Measurements from ENCODE around the gene TRIP6. TPM values are rescaled to one million over a fixed set of nuclear protein-coding genes. Genes with fewer than 3 reads are reported as not detected.
A peak's percentile ranks its signal among the peaks of the same experiment; 100 is the strongest.

The TRIP6 gene
- total RNA-seq, 1 experiment from 2014 or later: 140 TPM

DNA sequence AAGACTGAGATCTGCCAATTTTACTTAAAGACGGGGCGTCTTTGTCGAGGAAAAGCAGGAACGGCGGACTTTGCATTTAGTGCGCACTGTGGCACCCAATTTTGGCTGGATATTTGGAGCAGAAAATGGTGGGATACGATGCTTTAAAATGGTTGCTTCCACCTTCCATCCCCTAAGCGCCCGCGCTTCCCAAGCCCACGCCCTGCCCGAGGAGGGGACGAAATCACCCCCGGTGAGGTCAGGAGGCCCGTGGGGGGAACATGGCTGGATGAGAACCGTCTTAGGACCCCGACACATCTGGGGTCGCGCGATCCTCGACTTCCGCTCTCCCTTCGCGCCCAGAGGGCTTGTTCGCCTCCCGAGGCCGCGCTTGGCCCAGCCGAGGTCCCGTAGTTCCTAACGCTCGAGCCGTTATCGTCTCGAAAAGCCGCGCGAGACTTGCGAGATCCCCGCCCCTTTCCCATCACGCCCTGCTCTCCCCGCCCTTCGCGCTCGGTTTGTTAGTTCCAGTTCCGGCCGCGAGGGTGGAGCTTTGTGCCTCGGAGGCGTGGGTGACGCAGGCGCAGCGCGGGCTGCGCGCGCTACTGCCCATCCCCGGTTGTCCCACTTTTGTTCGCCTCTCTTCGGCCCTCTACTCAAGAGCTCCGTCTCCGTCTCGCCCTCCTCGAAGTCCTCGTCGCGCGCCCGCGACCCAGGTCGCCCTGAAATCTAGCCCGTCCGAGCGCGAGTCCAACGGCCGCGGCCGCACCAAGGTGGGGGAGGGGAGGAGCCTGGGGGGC lies 7.6 kb downstream of the TRIP6 start, which contains the start of gene SRRT (continued):
- TF ChIP-seq GABPB1 (CRISPR knock-in tag; IDR thresholded peaks at IDR 0.05) (peak; percentile 66), AR (CRISPR knock-in tag; IDR thresholded peaks at IDR 0.05) (no peak), USF1 (CRISPR knock-in tag; IDR thresholded peaks at IDR 0.05) (no peak), ZNF232 (CRISPR knock-in tag; IDR thresholded peaks at IDR 0.05) (peak; percentile 92; the same call in 1 of the 2 replicates), SMAD4 (CRISPR knock-in tag; IDR thresholded peaks at IDR 0.05) (no peak), PRRX2 (CRISPR knock-in tag; IDR thresholded peaks at IDR 0.05) (no peak), GTF2I (CRISPR knock-in tag; conservative IDR thresholded peaks at IDR 0.05) (no peak), TCF7 (CRISPR knock-in tag; IDR thresholded peaks at IDR 0.05; ENCODE audit: low read depth) (no peak), ZNF532 (CRISPR knock-in tag; IDR thresholded peaks at IDR 0.05; ENCODE audit: borderline replicate concordance) (no peak), ZNF121 (CRISPR knock-in tag; IDR thresholded peaks at IDR 0.05) (no peak), CBFB (CRISPR knock-in tag; IDR thresholded peaks at IDR 0.05; ENCODE audit: low read depth) (no peak), RELA (CRISPR knock-in tag; IDR thresholded peaks at IDR 0.05; ENCODE audit: borderline replicate concordance) (no peak), FOXP4 (CRISPR knock-in tag; IDR thresholded peaks at IDR 0.05) (no peak), ZNF425 (CRISPR knock-in tag; conservative IDR thresholded peaks at IDR 0.05) (no peak), MLX (CRISPR knock-in tag; IDR thresholded peaks at IDR 0.05) (no peak)
- TF ChIP-seq, protein P1, sequence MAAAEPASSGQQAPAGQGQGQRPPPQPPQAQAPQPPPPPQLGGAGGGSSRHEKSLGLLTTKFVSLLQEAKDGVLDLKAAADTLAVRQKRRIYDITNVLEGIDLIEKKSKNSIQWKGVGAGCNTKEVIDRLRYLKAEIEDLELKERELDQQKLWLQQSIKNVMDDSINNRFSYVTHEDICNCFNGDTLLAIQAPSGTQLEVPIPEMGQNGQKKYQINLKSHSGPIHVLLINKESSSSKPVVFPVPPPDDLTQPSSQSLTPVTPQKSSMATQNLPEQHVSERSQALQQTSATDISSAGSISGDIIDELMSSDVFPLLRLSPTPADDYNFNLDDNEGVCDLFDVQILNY (CRISPR knock-in tag; IDR thresholded peaks at IDR 0.05): peak; percentile 67; the same call in 1 of the 2 replicates
- TF ChIP-seq, protein P2, sequence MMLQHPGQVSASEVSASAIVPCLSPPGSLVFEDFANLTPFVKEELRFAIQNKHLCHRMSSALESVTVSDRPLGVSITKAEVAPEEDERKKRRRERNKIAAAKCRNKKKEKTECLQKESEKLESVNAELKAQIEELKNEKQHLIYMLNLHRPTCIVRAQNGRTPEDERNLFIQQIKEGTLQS (CRISPR knock-in tag; conservative IDR thresholded peaks at IDR 0.05): no peak
- TF ChIP-seq, protein P3, sequence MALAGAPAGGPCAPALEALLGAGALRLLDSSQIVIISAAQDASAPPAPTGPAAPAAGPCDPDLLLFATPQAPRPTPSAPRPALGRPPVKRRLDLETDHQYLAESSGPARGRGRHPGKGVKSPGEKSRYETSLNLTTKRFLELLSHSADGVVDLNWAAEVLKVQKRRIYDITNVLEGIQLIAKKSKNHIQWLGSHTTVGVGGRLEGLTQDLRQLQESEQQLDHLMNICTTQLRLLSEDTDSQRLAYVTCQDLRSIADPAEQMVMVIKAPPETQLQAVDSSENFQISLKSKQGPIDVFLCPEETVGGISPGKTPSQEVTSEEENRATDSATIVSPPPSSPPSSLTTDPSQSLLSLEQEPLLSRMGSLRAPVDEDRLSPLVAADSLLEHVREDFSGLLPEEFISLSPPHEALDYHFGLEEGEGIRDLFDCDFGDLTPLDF (CRISPR knock-in tag; IDR thresholded peaks at IDR 0.05): 0 out of 2 replicates have a peak, but pooled peaks have one; percentile 62
